Stimulated activated CD4-positive, alpha-beta T cell treated with anti-CD3 and anti-CD28 coated beads, TNF-alpha, amount 100 ng/mL, for 24 hours (primary cell): ENCODE data around the gene UBE2G2.

Source experiments
- DNase-seq, 3 experiments: peaks; one replicate each; pipeline ENCODE4 v3.0.0-alpha.2; 2020; ENCODE audit warnings: low read depth in 3 of 3

The UBE2G2 gene

GRCh38 chr21:44751186-44751798 lies 50.3 kb downstream of the UBE2G2 start:
- no peak for DNase-seq

GRCh38 chr21:44750675-44751025 lies 51.0 kb downstream of the UBE2G2 start:
- no peak for DNase-seq

DNA sequence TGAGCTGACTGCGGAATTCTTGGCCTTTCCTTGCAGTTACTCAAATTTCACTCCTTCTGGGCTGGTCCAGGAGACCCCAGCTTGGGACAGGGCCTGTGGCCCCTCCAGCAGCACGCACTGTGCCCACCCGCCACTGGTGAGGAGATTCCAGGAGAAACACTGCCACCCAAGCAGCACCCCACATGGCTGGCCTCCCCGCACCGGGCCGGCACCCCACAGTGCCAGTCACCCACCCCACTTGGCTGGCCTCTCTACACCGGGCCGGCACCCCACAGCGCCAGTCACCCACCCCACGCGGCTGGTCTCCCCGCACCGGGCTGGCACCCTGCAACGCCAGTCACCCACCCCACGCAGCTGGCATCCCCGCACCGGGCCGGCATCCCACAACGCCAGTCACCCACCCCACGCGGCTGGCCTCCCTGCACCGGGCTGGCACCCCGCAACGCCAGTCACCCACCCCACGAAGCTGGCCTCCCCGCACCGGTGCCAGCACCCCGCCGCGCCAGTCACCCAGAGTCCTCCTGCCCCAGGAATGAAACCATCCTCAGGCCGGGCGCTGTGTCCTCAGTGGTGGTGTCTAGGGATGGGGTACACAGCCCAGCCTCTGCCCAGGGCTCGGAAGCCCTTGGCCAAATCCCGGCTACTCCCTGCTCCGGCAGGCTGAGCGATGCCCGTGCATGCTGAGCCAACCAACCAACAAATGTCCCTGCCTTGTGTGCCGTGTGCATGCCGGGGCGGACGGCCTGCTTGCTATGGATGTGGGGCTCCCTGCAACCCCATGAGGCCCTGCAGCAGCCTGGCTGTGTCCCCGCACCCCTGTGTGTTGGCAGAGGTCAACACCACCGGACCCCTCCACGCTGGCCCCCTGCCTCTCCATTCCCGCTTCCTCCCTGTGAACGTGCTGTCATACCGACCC lies 51.6 kb downstream of the UBE2G2 start:
- DNase-seq, result no peak

- no peak for DNase-seq
Observed at GRCh38 chr21:44749116-44749758, 52.4 kb downstream of the UBE2G2 start.

DNA sequence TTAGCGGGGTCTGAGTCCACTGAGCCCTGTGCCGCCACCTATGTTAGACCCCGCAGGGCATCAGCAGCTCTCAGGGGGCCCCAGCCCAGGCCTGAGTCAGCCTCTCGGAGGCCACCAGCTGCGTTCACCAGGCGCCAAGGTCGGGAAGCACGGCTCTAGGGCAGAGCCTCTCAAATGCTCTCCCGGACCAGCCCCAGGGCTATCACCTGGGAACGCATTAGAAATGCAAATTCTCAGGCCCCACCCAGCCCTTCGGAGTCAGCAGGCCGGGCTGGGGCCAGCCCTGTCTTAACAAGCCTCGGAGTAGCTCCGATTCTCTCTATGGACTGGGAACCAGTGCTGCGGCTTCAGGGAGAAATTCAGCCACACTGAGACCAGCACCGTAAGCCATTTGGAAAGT lies 53.0 kb downstream of the UBE2G2 start:
- no peak for DNase-seq

GRCh38 chr21:44742418-44743153 lies 59.0 kb downstream of the UBE2G2 start:
- DNase-seq, result no peak

- DNase-seq, result no peak
Observed at GRCh38 chr21:44741921-44742320, 59.7 kb downstream of the UBE2G2 start.

GRCh38 chr21:44740742-44741141 lies 60.9 kb downstream of the UBE2G2 start:
- no peak for DNase-seq

DNA sequence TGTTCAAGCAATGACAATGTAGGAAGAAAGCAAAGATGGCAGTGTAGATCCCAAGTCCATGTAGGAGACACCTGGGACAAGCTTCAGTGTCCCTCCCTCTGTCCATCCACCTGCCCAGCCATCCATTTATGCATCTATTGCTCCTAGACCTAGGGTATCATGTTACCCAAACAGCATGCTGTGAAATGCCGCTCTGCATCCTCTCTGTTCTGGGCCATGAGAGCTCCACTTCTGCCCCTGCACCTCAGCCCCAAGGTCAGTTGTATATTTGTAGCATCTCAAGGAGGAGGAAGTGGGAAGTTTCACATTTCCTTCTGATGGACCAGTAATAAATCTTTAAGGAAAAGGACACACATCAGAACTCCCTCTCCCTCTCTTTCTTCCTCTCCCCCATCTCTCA lies 62.3 kb downstream of the UBE2G2 start:
- DNase-seq, result no peak

DNA sequence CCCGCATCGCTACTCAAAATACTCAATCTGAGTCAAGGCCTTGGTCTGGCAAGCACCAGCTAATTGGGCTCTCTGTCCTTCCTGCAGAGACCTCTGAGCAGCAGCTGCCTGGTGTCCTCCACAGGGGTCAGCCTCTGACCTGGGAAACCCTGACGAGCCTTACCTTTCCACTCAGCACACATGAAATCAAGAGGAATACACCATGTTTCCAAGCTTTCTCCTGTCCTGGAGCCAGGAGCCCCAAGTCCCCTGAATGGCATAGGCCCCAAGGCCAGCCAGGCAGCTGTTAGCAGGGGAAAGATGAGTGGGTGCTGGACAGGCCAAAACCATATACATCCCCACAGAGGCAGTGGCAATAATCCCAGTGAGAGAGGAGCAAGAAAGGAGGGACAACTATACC lies 63.0 kb downstream of the UBE2G2 start:
- no peak for DNase-seq

DNA sequence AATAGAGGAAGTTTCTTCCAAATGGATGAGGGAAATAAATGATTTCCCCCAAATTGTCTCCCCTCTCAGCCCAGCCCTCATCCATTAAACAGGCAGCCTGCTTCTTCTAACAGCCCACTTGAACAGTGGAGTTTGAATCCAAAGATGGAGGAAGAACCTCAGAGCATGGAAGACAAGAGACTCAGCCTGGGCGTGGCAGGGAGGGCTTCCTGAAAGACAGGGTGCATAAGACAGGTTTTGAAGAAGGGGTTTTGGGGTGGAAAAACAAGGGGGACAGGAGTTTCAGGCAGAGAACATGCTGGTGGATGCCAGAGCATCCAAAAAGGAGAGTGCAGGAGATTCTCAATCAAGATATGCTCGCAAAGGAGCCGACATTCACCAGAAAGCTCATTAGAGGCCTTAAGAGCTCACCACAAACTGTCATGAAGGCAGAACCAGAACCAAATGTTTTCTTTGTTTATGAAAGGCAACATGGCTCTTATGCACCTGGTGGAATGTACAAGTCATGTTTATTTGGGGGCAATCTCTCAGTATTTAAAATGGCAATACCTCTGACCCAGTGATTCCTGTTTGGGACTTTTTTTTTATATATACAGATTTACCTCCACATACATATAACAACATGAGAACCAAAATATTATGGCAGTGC lies 63.8 kb downstream of the UBE2G2 start:
- no peak for DNase-seq

GRCh38 chr21:44736291-44737004 lies 65.2 kb downstream of the UBE2G2 start:
- DNase-seq, result no peak

DNA sequence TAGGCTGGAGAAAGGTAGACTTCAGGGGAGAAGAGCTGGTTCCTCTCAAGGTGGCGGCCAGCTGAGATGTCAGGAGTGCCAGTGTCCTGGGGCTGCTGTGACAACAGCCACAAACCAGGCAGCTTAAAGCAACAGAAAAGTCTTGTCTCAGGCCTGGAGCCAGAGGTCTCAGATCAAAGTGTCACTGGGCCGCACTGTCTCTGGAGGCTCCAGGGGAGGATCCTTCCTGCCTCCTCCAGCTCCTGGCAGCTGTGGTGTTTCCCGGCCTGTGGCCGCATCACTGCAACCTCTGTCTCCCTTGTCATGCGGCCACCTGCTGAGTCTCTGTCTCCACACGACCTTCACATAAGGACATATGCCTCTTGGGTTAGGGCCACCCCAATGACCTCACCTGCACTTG lies 65.8 kb downstream of the UBE2G2 start:
- DNase-seq, result no peak

- no peak for DNase-seq
Observed at GRCh38 chr21:44734841-44735240, 66.8 kb downstream of the UBE2G2 start.

DNA sequence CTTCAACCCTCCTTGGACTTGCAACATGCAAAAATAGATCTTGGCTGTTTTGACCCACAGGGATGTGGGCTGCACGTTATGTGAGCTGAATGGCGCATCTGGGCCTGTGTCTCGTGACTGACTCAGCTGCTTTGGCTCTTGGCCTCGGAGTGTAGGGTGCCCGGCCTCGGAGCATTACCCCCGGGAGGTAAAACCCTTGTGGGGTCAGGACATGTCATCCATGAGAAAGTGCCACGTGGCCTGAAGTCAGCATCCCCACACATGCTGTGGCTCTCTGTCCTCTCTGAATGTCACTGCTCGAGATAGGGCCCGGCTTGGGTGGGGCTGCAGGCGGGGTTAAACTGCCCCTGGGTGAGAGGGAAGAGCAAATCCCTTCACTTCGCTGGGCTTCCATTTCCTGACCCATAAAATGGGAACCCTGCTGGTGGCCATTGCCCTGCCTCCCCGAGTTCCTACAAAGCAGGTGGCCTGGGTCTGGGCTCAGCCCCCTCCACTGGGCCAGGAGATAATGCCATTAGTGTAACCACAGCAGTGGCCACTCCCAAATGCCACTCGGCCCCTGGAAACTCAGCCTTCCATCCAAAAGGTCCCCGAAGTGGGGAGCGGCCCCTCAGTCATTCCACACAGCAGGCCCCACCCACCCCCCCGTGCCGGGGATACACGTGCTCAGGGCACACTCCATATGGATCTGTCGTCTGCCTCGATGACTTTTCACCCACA lies 67.4 kb downstream of the UBE2G2 start:
- no peak for DNase-seq

DNA sequence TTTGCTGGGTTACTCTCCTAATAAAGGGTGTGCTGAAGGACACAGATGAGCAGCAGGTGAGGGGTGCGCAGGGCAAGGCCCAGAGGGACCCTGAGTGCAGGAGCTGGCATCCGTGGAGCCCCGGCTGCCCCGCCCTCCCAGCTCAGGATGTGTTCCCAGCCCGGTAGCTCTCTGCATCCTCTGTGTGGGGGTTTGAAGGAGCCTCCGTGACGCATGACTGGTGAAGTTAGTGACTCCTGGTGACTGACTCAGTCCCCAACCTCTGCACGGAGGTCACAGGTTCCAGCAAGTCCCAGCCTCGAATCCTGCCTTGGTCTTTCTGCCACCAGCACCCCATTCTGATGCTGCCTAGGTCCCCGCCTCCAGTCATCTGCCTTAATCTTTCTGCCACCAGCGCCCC lies 68.7 kb downstream of the UBE2G2 start:
- no peak for DNase-seq

- no peak for DNase-seq
Observed at GRCh38 chr21:44732263-44732662, 69.4 kb downstream of the UBE2G2 start.

GRCh38 chr21:44730951-44731579 lies 70.6 kb downstream of the UBE2G2 start:
- DNase-seq, result no peak

GRCh38 chr21:44730028-44730395 lies 71.6 kb downstream of the UBE2G2 start:
- no peak for DNase-seq
